Neural crest cell (in vitro differentiated cells): ENCODE measurements around the gene DET1. TPM values are rescaled to one million over a fixed set of nuclear protein-coding genes. Genes with fewer than 3 reads are reported as not detected.

ENCODE experiments used
- DNase-seq: peaks from one replicate; pipeline ENCODE4 v3.0.0; 2021; ENCODE audit warnings: low read depth, mixed read lengths, low spot score
- H3K27ac Mint-ChIP-seq: one replicate; pipeline ENCODE4 v1.8.0; 2021; ENCODE audit warnings: mild to moderate bottlenecking, mixed read lengths; ENCODE audit not compliant: unreplicated experiment
- H3K27me3 Mint-ChIP-seq: 2 replicates; pipeline ENCODE4 v1.8.0; 2021; ENCODE audit warnings: low read depth, mild to moderate bottlenecking, mixed read lengths
- H3K36me3 Mint-ChIP-seq: 2 replicates; pipeline ENCODE4 v1.8.0; 2021; ENCODE audit warnings: low read depth, mild to moderate bottlenecking, mixed read lengths
- H3K4me1 Mint-ChIP-seq: 2 replicates; pipeline ENCODE4 v1.8.0; 2021; ENCODE audit warnings: mixed read lengths
- H3K4me3 Mint-ChIP-seq: one replicate; pipeline ENCODE4 v1.8.0; 2021; ENCODE audit warnings: mild to moderate bottlenecking, mixed read lengths
- H3K9me3 Mint-ChIP-seq: 2 replicates; pipeline ENCODE4 v1.8.0; 2021; ENCODE audit warnings: mixed read lengths
- CTCF ChIP-seq: fragments of 200-600 bp; sonication (generic); conservative IDR thresholded peaks from 2 replicates; pipeline ENCODE4 v1.5.0; 2021; ENCODE audit warnings: antibody characterized with exemption, mild to moderate bottlenecking
- total RNA-seq: library from RNA; stranded (reverse); gene quantifications from 2 replicates; pipeline ENCODE4 v1.2.1, GENCODE V29; 2021

Gene DET1
- total RNA-seq, 1 donor from 2014 or later: 14.0 TPM

- DNase-seq: no peak
- Mint-ChIP-seq H3K36me3 (no peaks in the 10 kb centered on the region), H3K27me3 (peaks cover 15% of the 10 kb centered on the region), H3K9me3 (no peaks in the 10 kb centered on the region), H3K27ac (peak overlapping the region; percentile 62), H3K4me1 (no peaks in the 10 kb centered on the region), H3K4me3 (no peak overlapping the region)
- TF ChIP-seq CTCF: no peak
Observed at GRCh38 chr15:88491158-88491557, 55.3 kb downstream of the DET1 start.

GRCh38 chr15:88490036-88490435, 56.4 kb downstream of the DET1 start:
- DNase-seq: no peak
- H3K4me1 Mint-ChIP-seq: peaks cover 1% of the 10 kb centered on the region
- TF ChIP-seq CTCF: no peak
- no peaks in the 10 kb centered on the region for H3K36me3 Mint-ChIP-seq
- H3K27me3 Mint-ChIP-seq: peaks cover 18% of the 10 kb centered on the region
- H3K27ac Mint-ChIP-seq: no peak overlapping the region
- H3K9me3 Mint-ChIP-seq: no peaks in the 10 kb centered on the region
- H3K4me3 Mint-ChIP-seq: no peak overlapping the region

- no peak for DNase-seq
- H3K9me3 Mint-ChIP-seq: no peaks in the 10 kb centered on the region
- H3K4me1 Mint-ChIP-seq: peaks cover 8% of the 10 kb centered on the region
Observed at GRCh38 chr15:88489321-88489720, 57.2 kb downstream of the DET1 start.

GRCh38 chr15:88487796-88488523, 58.5 kb downstream of the DET1 start:
- Mint-ChIP-seq H3K27ac (no peak overlapping the region), H3K9me3 (no peaks in the 10 kb centered on the region), H3K4me1 (peaks cover 15% of the 10 kb centered on the region), H3K36me3 (no peaks in the 10 kb centered on the region), H3K27me3 (peaks cover 22% of the 10 kb centered on the region), H3K4me3 (no peak overlapping the region)
- no peak for TF ChIP-seq CTCF
- no peak for DNase-seq

More at GRCh38 chr15:88489321-88489720, 57.2 kb downstream of the DET1 start:
- no peak for TF ChIP-seq CTCF
- no peak overlapping the region for H3K4me3 Mint-ChIP-seq
- peaks cover 18% of the 10 kb centered on the region for H3K27me3 Mint-ChIP-seq
- H3K27ac Mint-ChIP-seq: no peak overlapping the region
- no peaks in the 10 kb centered on the region for H3K36me3 Mint-ChIP-seq

DNA sequence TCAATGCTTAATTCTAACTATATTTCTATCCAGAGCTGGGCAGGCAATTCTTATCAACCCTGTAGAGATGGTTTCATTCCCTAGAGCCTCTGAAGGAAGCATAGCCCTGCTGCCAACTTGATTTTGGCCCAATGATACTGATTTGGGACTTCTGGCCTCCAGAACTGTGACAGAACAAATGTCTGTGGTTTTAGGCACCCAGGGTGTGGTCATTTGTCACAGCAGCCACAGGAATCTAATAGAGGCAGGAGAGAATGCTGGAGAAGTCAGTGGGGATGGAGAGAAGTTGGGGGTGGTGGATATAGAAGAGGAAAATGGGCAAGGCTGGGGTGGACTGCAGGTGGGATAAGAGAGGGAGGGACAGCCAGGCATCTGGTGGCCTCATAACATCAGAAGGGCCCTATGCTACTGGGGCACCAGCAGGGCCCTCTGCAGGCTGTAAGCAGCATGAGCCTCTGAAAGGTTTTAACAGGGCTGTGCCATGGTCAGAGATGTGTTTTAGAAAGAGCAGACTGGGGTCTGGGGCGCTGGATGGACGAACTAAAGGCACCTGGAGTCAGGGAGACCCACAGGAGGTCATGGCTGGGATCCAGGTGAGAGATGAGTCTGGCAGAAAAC, 59.2 kb downstream of the DET1 start:
- Mint-ChIP-seq H3K4me3 (no peak overlapping the region), H3K9me3 (no peaks in the 10 kb centered on the region), H3K4me1 (peaks cover 15% of the 10 kb centered on the region), H3K36me3 (no peaks in the 10 kb centered on the region), H3K27me3 (peaks cover 27% of the 10 kb centered on the region), H3K27ac (no peak overlapping the region)
- TF ChIP-seq CTCF: no peak
- DNase-seq: no peak
